Measurements from ENCODE around the gene MRGPRF.
A peak's percentile ranks its signal among the peaks of the same experiment; 100 is the strongest.

The MRGPRF gene

DNA sequence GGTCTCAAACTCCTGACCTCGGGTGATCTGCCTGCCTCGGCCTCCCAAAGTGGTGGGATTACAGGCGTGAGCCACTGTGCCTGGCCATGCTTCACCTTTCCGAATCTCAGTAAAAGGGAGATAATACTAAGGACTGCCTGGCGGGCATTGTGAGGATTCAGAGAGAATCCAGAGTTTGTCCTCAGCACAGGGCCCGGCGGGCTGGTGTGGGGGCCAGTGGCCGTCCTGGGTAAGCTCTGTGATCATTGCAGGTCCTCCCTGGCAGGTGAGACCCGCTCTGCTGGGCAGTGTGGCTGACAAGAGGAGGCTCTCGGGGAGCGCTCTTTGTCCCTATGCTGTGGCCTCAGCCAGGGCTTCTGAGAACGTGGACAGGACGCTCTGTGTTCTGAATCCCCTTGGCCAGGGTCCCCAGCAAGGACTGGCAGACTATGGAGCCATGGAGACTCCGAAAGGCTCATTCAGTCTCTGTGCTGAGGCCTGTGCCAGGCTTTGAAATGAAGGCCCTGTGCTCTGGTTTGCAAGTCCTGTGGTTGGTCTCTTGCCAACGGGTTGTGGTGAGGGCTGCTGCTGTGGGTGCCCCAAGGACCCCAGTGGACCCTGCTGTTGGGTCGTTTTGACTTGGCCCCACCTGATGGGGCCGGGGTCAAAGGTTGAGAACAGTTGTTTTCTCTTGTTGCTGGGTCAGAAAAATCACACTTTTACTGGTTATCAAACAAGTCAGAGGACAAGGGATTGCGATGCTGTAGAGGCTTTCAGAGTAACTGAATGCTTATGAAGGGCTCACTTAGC, 37.7 kb upstream of the MRGPRF start:
- no peak for DNase-seq

DNA sequence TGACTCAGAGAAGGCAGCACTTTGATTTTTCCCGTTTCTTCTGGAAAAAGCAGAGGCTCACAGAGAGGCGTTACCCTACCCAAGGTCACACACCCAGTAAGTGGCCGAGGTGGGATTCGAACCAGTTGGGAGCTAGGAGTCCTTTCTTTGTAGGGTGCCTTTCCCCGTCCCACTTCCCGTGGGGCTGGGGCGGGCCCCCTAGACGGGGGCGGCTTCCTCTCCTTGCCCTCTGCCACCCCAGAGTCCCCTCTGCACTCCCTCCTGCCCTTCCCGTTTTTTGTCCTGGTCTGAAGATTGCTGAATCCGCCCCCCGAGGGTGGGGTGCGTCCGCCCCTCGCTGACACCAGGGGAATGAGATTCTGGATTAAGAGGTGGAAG, 36.4 kb upstream of the MRGPRF start:
- peak; percentile 24 for DNase-seq

DNA sequence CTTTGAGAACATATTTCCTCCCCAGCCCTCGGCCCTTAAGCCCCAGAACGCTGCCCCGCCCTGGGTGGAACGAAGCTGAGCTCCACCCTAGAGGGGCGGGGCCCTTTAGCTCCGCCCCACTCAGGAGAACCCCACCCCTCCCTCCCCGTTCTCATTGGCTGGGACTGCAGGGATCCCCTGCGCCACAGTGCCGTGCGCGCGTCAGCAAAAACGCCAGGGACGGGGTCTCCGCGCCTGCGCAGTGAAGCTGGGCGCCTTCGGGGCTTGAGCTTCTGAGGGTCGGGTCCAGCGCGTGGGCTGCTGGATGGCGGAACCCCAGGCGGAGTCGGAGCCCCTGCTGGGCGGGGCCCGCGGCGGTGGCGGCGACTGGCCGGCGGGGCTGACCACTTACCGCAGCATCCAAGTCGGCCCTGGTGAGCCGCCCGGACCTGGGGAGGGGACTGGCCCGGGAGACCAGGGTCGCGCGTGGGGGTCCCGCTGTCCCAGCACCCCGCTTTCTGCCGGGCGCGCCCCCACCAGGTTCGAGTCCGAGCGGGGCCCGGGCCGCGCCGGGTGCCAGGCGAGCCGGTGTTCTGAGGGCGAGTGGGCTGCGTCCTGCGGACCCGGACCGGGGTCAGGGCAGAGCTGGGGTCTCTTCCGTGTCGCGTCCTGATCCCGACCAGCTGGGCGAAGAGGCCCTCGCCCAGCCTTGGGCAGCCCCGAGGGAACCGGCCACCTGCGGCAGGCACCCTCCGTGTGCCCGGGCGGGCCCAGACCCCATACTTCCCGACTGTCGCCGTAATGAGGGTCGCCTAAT, 35.8 kb upstream of the MRGPRF start, which contains the start of gene TPCN2:
Gene TPCN2 (plus strand): TSS at position 239 of the 796 bp plus-strand sequence. CDS start 66 bp downstream, at position 305.
- DNase-seq, result peak; percentile 96

DNA sequence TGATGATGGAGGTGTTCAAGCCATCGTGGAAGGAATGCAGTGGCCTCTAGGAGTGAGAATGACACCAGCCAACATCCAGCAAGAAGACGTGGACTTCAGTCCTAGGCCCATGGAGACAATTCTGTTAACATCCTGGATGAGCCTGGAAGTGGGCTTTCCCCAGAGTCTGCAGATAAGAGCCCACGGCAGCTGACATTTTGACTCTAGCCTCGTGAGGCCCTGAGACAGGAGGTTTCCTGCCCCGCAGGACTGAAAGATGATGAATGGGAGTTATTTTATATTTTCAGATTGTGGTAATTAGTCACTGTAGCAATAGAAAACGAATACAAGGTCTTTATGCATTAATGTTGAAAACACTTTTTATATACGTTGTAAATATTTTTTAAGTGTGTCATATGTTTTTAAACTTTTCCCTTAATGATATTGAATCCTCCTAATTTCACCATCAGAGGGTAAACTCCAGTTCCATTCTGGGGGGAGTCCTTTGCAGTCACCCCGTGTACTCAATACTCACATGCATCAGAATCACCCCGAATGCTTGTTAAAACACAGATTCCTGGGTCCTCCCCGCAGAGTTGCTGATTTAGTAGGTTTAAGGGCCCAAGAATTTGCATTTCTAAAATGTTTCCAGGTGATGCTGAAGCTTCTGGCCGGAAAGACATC, 35.1 kb upstream of the MRGPRF start:
- DNase-seq, result no peak

DNA sequence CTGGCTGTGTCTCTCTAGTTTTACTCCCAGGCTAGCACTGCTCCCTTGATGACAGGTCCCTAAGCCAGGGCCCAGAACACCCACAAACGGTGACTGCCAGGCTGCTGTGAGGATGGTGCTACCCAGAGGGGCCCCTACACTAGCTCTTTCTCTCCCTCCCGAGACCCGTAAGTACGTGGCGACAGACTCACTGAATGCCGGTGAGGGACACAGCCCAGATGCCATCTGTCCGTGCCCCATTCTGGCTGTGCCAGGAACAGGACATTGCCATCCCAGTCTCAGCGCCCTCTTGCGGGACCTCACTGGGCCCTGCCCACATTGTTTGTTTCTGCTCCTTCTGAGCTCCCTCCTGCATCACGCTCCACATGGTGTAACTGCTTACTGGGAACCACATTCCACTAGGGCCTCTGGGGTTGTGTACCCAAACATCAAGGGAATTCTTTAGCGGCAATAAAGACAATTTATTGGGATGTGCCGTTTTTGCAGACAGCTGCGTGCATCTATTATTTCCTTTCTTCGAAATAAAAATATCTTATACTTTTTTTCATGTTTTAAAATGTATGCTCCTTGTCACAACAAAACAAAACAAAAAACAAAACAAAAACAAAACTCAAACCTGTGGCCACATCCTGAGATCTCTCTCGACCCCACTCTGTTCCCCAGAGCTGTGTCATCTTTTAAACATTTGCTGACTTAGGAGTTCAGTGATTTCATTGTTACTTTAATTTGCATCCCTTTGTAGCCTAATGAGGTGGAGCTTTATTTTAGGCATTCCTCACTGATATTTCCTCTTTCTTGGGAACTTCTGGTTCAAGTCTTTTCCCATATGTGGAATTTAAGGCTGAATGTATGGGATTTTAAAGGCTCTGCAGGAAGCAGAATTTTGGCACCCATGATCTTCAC, 31.3 kb upstream of the MRGPRF start:
- DNase-seq, result peak; percentile 19

DNA sequence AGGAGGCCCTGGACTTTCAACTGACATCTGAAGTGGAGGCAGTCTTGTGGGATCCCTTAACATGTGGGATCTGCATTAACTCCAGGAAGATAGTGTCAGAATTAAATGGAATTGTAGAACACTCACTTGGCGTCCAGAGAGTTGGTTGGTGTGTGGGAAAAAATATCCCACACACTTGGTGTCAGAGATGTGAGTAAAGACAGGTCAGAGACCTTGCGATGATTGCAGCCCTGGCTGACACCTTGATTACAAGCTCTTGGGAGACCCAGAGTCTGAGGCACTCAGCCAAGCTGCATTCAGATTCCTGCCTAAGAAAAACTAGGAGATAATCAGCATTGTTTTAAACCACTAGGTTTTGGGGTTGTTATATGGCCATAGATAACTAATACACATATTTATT, 28.5 kb upstream of the MRGPRF start:
- DNase-seq, result no peak

DNA sequence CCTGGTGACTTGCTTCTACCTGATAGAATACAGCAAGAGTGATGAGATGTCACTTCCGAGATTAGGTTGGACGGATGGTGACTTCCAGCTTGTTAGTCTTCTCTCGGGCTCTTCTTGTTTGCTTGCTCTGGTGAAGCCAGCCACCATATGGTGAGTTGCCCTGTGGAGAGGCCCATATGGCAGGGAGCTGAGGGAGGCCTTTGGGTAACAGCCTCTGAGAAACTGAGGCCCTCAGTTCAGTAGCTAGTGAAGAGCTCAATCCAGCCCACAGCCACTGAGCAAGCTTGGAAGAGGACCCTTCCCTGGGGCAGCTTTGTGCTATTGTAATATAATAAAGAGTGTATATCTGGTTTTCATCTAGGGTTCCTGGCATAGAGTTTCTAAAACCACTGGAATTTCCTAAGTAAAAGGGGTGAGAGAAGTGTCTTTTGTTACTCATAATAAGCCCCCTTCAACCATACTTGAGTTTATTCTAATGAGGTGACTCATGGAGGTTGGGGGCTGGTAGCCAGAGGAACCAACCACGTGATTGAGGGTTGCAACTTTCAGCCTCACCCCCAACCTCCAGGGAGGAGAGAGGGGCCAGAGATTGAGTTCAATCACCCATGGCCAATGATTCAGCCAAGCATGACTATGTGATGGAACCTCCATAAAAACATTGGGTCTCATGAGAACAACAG, 27.7 kb upstream of the MRGPRF start:
- DNase-seq, result peak; percentile 10

DNA sequence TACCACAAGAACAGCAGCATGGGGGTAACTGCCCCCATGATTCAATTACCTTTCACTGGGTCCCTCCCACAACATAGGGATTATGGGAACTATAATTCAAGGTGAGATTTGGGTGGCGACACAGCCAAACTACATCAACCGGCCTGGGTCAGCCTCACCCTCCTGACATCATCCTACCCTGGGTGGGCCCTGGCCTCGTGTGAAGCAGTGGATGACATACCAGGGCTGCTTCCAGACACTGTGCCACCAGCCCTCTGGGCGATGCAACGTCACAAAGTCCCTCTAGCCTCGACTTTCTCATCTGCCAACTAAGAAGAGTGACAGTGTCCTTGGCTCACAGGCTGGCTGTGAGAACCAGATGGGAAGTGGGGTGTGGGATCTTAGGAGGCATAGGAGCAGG, 27.0 kb upstream of the MRGPRF start:
- DNase-seq, result no peak

DNA sequence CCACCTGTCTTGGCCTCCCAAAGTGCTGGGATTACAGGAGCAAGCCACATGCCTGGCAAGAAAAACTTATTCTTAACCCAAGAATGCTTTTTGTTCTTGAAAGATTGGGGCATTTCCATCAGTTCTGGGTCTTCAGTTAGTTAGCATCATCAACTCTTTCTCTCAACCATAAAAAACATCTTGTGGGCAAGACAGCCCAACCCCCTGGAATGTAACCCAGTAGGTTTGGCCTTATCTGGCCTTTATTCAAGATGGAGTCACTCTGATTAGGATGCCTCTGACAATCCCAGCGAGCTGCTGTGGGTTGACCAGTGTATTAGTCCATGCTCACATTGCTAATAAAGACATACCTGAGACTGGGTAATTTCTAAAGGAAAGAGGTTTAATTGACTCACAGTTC, 26.5 kb upstream of the MRGPRF start:
- no peak for DNase-seq

DNA sequence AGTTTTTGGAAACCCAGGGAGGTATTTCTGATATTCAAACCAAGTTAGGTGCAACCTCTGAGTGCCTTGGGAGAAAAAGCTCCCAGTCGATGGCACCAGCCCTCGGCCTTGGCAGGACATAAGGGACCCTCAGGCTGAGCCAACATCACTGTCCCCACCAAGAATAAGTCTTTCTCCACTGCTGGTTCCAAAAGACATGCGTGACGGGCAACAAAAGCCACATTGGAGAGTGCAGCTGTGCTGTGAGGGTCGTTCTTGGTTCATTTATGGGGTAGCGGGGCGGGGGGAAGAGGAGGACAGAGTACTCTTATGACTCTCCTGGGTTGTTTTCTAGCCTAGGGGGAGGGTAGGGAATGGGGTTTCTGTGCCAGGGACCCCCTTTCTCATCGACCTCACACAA, 24.5 kb upstream of the MRGPRF start:
- no peak for DNase-seq

DNA sequence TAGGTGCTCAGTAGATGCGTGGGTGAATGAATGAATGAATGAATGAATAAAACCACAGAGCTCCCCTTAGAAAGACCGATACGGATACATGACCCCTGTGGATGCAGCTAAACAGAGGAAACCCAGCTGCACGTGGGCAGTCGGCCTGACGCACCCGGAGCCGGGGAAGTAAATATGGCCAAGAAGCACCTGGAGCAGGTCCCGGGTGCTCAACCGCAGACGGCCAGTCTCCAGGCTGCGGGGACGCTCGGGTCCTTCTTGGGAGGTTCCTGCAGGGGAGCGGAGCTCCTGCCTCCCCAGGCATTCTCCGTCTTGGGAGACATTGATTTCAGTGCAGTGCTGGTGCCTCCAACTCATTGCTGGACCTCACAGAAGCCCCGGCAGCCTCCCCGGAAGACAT, 24.0 kb upstream of the MRGPRF start:
- no peak for DNase-seq

DNA sequence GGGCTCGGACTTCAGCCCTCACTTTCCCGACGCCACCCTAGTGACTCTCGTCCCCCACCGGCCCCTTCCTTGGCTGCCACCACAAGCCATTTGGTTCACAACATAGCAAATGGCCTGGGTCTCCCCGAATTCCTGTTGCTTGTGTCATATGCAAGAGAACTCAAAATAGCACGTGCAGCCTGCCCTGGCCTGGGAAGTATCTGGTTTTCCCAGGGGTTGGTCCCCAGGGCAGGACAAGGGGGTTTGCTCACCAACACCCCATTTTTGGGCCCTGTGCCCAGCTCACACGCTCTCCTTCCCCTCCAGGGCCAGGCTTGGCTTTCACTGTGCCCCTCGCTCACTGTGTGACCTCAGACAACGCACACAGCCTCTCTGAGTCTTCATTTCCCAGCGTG, 22.9 kb upstream of the MRGPRF start:
- no peak for DNase-seq

DNA sequence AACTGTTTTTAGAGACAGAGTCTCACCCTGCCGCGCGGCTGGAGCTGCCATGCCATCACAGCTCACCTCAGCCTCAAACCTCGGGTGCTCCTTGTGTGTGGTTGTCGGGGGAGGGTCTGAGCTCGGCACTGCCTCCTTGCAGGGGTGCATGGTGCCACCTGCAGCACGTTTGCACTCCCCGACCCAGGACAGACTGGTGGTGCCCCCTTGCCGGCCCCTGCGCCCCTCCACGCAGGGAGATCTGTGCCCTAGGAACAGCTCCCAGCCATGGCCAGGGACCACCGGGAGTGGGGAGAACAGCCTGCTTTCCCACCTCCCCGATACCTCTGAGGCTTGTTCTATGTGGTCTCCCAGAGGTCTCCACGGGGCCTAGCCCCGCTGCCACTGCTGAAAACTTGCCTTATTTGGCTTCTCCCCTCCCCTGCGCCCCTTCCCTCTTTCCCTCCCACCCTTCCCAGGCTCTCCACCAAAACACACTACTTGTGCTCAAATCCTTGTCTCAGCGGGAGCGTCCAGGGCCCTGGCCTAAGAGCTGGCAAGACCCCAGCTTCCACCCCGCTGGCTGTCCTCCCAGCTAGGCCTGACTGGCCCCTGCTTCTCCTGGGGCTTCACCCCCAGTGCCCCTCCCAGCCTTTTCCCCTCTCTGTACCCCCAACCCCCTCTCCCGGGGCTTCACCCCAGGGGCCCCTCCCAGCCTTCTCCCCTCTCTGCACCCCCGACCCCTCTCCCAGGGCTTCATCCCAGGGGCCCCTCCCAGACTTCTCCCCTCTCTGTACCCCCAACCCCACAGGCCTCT, 22.3 kb upstream of the MRGPRF start:
- DNase-seq, result no peak

DNA sequence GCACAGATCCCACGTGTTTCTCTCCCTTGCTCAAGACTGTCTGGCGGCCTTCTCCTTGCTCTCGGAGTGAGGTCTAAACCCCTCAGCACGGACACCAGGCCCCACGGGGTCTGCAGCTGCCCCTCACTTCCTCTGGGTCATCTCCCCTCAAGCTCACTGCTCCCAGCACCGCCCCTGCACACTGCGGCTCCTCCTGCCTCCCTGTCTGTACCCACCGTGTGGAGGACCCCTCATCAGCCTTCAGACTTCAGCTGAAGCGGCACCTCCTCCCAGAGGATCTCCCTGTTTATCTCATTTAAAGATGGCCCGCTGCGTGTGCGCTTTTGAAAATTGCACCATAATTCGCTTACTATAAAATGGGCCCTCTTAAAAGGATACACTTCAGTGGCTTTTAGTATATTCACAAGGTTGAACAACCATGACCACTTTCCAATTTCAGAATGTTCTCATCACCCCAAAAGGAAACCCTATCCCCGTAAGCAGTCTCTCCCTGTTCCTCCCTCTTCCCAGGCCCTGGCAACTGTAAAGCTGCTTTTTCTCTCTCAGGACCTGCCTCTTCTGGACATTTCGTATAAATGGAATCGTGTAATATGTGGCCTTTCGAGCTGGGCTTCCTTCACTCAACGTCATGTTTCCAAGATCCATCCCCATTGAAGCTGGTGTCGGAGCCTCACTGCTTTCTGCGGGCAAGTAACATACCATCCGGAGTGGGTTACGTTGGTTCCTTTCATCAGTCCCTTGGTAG, 21.2 kb upstream of the MRGPRF start:
- no peak for DNase-seq

DNA sequence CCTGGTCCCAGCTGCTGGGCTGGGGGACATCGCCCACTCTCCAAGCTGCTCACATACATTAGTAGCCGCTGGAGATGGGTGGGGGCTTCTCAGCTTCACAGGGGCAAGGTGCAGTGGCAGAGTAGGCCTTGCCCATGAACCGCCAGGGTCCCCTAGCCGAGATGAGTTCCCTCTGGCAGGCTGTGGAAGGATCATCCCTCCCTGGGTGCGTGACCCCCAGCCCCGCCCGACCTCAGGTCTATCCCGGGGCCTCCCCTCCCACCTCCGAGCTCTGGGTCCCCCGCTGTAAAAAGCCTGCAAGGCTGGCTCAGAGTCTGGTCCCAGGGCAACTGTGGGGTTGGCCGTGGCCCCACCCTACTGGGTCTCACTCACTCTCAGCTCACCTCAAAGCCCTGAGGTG, 20.4 kb upstream of the MRGPRF start:
- DNase-seq, result no peak

DNA sequence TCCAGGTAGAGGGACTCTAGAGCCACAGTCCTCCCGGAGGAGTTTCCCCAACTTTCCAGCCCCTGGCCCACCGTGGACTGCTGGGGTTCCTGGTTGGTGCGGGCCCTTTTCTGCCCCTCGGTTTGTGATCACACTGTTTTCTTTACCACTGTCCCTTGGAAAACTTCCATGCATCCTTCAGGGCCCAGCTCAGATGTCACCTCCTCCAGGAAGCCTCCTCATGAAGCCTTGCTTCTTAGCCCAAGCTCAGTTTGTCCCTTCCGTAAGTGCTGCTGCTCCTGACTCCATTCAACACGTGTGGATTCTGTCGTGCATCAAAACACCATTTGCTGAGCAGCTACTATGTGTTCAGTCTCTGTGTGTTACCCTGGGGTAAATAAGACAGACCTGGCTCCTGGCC, 19.8 kb upstream of the MRGPRF start:
- no peak for DNase-seq

DNA sequence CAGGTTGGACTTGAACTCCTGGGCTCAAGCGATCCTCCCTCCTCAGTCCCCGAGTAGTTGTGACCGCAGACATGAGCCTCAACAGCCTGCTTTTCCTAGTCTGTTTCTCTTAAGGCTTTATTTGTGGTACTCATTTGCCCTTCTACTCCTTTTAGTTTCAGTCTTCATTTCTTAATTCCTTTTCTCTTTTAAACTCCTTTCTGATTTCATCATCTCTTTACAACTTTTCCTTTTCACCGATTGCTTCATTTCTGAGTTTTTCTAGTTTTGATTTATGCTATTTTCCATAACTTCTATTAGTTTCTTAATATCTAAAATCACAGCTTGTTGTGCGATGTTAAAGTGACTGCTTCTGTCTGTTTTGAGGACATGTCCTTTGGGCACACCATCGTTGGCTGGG, 17.3 kb upstream of the MRGPRF start:
- DNase-seq, result no peak

DNA sequence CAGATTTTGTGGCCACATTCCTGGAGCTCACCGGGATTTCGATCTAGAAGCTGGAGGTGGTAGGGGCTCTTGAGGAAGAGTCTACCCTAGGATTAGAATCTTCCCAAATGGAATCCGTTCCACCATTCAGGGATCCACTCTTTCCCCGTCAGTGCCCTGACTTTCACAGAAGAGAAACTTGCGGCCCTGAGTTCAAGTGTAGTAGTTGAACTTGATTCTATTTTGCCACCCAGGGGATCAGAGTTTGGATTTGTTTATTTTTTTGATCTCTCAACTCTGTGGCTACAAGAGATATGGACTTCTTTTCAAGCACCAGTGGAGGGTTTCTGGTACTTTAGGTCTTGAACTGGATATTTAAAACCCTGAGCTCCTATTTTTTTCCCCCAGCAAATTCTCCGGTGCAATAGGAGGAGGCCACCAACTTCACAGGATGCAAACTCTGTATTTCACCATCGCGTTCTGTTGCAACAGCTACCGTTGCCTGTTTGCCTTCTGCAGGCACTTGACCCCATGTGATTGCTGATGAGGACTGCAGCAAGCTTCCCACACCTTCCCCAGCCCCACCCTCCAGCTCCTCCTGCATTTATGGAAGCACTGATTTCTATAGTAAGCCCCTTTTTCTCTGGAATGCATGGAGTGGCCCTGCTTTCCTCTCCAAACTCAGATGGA, 14.8 kb upstream of the MRGPRF start:
- no peak for DNase-seq

DNA sequence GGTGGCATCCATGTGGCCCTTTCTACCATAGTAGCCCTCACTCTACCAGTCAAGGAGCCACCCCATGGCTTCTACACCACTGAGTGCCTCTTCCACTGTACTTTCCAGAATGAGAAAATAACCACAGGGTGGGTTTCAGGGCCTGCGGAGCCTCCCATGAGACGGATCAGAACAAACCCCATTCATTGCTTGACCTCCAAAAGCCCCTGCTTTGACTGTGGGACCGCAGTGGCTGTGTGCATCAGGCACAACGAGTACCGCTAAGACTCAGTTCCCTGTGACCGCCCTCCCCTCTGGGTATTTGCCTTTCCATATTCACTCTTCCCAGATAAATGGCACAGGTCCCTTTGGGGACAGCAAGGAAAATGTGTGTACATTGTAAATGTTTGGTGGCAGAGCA, 11.5 kb upstream of the MRGPRF start:
- no peak for DNase-seq

DNA sequence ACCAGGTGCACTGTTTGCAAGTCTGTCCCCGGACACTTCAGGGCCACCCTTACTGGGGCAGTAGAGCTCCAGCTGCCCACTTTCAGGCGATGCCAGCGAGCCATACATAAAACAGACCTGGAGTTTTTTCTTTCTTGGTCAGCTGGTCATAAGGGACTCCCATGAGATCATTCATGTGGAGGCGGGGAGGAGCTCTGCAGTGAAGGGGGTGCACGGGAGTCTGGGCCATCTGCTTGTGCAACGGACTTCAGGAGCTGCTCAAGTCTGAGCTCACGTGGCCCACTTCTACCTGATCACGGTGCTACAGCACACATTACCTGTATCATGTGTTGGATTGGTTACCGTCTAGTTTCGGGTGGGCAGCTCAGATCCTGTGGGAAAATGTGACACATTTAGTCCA, 9.2 kb upstream of the MRGPRF start:
- DNase-seq, result no peak
